Right atrium auricular region (tissue), 2 donors: ENCODE measurements around the gene CRYL1. TPM values are rescaled to one million over a fixed set of nuclear protein-coding genes. Genes with fewer than 3 reads are reported as not detected.

Experiments
- DNase-seq: peaks from one replicate; pipeline ENCODE4 v3.0.0-alpha.2; 2019; ENCODE audit warnings: low spot score
- H3K27ac ChIP-seq, 2 donors: fragments of 200-600 bp; sonication (generic); 1 replicate in 1 of 2; 2 replicates in 1 of 2; pipeline ENCODE4 v1.5.1; 2016 to 2019
- H3K27me3 ChIP-seq, 2 donors: fragments of 200-600 bp; sonication (generic); one replicate each; pipeline versions ENCODE4 v1.5.1 to v1.6.0; 2017 to 2019
- H3K36me3 ChIP-seq: fragments of 200-600 bp; sonication (generic); one replicate; pipeline ENCODE4 v1.5.1; 2016
- H3K4me1 ChIP-seq, 2 donors: fragments of 200-600 bp; sonication (generic); one replicate each; pipeline versions ENCODE4 v1.5.1 to v1.6.0; 2017 to 2019
- H3K4me3 ChIP-seq, 2 donors: fragments of 200-600 bp; sonication (generic); 1 replicate in 1 of 2; 2 replicates in 1 of 2; pipeline ENCODE4 v1.5.1; 2017 to 2019; ENCODE audit warnings: mild to moderate bottlenecking in 1 of 2, moderate library complexity in 1 of 2
- H3K9me3 ChIP-seq, 2 donors: fragments of 200-600 bp; sonication (generic); one replicate each; pipeline ENCODE4 v1.5.1; 2019
- total RNA-seq, 2 donors: library from RNA; depleted of rRNA; stranded (reverse); fragments of >200 nt; gene quantifications; one replicate each; pipeline ENCODE4 v1.1.0, GENCODE V29; 2016
- TF ChIP-seq, protein P1 (sequence below), 2 donors: fragments of 200-600 bp; sonication (generic); IDR thresholded peaks; one replicate each; pipeline ENCODE4 v1.5.1; 2019; ENCODE audit warnings: antibody characterized with exemption in 2 of 2

Gene CRYL1
- total RNA-seq, 2 donors from 2014 or later: 26.5 to 27.9 TPM

DNA sequence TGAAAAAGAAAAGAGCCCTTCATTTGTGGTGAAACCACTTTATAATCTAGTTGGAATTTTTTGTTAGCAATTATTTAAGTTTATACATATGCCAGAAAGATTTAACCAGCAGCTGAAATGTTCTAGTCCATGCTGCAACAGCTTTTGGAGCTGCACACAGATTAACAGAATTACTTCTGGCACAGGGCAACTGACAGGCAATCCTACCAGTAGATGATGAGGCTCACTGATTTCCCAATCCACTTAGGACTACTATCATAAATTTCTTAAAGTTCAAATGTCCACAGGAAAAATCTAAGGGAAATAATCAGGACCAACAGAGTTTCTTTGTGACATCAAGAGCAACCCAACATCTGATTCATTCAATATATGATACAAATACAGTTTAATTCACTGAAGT is 78.8 kb downstream of the CRYL1 start:
- H3K4me3 ChIP-seq: no peak overlapping the region

DNA sequence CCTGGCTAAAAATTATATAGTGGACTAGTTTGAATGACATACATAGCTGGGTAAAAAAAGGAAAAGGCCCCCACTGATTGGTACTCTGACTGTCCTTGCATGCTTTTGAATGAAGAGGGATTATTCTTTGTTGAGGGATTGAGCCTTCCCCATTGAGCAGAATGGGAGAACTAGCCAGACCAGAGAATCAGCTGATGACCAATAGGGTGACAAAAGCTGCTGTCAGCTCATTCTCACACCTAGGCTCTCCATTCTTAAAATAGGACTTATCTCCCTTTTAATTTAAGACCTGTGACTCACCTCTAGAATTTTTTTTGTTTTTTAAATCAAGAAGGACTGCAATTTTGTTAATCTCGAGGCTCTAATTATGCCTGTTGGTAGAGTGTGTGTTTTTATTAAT is 79.3 kb downstream of the CRYL1 start:
- H3K27me3 ChIP-seq: no peaks in the 10 kb centered on the region
- no peak for DNase-seq
- H3K36me3 ChIP-seq: no peaks in the 10 kb centered on the region
- peaks cover 0 to 24% of the 10 kb centered on the region in 2 donors for H3K4me1 ChIP-seq
- TF ChIP-seq, protein P1, sequence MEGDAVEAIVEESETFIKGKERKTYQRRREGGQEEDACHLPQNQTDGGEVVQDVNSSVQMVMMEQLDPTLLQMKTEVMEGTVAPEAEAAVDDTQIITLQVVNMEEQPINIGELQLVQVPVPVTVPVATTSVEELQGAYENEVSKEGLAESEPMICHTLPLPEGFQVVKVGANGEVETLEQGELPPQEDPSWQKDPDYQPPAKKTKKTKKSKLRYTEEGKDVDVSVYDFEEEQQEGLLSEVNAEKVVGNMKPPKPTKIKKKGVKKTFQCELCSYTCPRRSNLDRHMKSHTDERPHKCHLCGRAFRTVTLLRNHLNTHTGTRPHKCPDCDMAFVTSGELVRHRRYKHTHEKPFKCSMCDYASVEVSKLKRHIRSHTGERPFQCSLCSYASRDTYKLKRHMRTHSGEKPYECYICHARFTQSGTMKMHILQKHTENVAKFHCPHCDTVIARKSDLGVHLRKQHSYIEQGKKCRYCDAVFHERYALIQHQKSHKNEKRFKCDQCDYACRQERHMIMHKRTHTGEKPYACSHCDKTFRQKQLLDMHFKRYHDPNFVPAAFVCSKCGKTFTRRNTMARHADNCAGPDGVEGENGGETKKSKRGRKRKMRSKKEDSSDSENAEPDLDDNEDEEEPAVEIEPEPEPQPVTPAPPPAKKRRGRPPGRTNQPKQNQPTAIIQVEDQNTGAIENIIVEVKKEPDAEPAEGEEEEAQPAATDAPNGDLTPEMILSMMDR (IDR thresholded peaks at IDR 0.05): no peak
- H3K9me3 ChIP-seq: peaks cover 0 to 21% of the 10 kb centered on the region in 2 donors
- H3K4me3 ChIP-seq: no peak overlapping the region
- H3K27ac ChIP-seq: peak overlapping the region; percentile 38 to 83

More for the DNA sequence above, 78.8 kb downstream of the CRYL1 start:
- TF ChIP-seq, protein P1 (IDR thresholded peaks at IDR 0.05): no peak
- Histone ChIP-seq H3K4me1 (peaks cover 0 to 24% of the 10 kb centered on the region in 2 donors), H3K9me3 (peaks cover 0 to 21% of the 10 kb centered on the region in 2 donors), H3K27ac (peak overlapping the region; percentile 38 to 83), H3K36me3 (no peaks in the 10 kb centered on the region), H3K27me3 (no peaks in the 10 kb centered on the region)
- no peak for DNase-seq

DNA sequence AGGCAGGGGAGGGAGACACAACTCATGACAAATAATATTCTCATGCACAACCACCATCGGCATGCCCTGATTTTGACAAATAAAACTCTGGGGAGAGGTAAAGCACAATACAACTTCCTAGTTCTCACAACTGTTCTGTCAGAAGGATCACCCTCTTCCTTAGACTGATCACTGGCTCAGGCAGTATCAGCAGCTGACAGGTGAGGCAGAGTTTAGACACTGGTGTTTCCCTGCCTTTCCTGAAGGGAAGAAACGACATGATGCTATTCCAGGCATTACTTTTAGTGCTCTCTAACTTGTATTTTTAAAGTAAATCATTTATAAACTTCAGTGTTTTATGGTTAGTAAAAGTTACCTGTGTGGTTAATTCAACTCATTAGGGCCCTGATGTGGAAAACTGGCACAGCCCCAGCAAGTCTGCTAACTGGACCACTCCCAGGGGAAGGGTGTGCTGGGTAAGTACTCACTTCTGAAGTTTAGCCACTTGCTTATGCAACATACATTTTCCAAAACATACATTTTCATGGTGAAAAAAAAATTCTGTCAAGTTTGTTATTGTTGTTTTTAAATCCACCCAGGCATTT is 82.8 kb downstream of the CRYL1 start:
- H3K27me3 ChIP-seq: no peaks in the 10 kb centered on the region
- no peak for DNase-seq
- H3K9me3 ChIP-seq: peaks cover 0 to 5% of the 10 kb centered on the region in 2 donors
- H3K4me1 ChIP-seq: peaks cover 0 to 24% of the 10 kb centered on the region in 2 donors
- H3K27ac ChIP-seq: no peak overlapping the region
- H3K36me3 ChIP-seq: no peaks in the 10 kb centered on the region
- H3K4me3 ChIP-seq: no peak overlapping the region
- TF ChIP-seq, protein P1 (IDR thresholded peaks at IDR 0.05): no peak

- Histone ChIP-seq H3K27me3 (no peaks in the 10 kb centered on the region), H3K9me3 (peaks cover 0 to 4% of the 10 kb centered on the region in 2 donors), H3K27ac (no peak overlapping the region), H3K4me3 (no peak overlapping the region), H3K4me1 (peaks cover 0 to 22% of the 10 kb centered on the region in 2 donors), H3K36me3 (no peaks in the 10 kb centered on the region)
- no peak for DNase-seq
- TF ChIP-seq, protein P1 (IDR thresholded peaks at IDR 0.05): no peak
Measured at GRCh38 chr13:20442375-20442774, 83.3 kb downstream of the CRYL1 start.

DNA sequence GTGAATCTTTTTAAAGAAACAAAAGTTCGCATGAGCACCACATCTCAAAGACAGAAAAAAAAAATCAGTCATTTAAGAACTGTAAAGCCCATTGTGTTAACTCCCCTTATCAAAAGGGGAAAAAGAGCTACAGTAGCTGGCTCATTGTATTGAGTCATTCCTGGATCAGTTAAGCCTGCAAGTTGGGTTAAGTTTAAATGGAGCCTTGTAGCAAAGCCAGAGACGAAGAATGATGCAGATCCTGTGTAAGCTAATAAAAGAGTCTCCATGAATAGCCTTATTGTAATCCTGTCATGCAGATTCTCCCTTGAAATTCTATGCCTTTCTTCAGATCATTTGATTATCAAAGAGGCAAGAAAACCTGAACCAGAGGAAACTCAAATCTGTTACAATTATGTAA is 83.8 kb downstream of the CRYL1 start:
- Histone ChIP-seq H3K27ac (no peak overlapping the region), H3K36me3 (no peaks in the 10 kb centered on the region), H3K4me1 (peaks cover 0 to 17% of the 10 kb centered on the region in 2 donors), H3K4me3 (no peak overlapping the region), H3K27me3 (no peaks in the 10 kb centered on the region), H3K9me3 (peaks cover 0 to 4% of the 10 kb centered on the region in 2 donors)
- TF ChIP-seq, protein P1 (IDR thresholded peaks at IDR 0.05): no peak
- DNase-seq: no peak

GRCh38 chr13:20441056-20441455 is 84.6 kb downstream of the CRYL1 start:
- TF ChIP-seq, protein P1 (IDR thresholded peaks at IDR 0.05): no peak
- no peak overlapping the region for H3K27ac ChIP-seq
- no peak for DNase-seq
- H3K27me3 ChIP-seq: no peaks in the 10 kb centered on the region
- H3K4me3 ChIP-seq: no peak overlapping the region
- peaks cover 0 to 4% of the 10 kb centered on the region in 2 donors for H3K9me3 ChIP-seq
- no peaks in the 10 kb centered on the region for H3K36me3 ChIP-seq
- peaks cover 0 to 11% of the 10 kb centered on the region in 2 donors for H3K4me1 ChIP-seq
